ENCODE measurements around the gene NDNF. TPM values are rescaled to one million over a fixed set of nuclear protein-coding genes. Genes with fewer than 3 reads are reported as not detected.

The NDNF gene
- total and polyA plus RNA-seq, 2 donors (not counting 3 experiments of a cell fraction or from before 2014, with no cell fraction given) = not detected

DNA sequence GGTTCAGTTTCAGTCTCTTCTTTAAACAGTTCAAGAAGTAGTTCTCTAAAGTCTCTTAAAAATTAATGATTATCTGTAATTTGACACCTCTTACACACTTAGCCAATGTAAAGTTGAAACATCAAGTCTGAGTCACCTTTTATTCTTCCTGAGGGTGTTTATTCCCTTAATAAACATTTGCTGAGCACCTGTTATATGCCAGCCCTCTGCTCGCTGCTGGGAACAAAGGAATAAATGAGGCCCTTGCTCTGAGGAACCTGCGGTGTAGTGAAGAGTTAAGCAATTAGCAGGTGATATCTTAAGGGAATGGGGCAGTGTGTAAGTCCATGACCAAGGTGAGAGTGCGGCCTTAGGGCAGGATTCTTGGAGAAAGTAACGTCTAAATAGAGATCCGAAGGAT, 5.2 kb upstream of the NDNF start:
- FAIRE-seq = no peak

DNA sequence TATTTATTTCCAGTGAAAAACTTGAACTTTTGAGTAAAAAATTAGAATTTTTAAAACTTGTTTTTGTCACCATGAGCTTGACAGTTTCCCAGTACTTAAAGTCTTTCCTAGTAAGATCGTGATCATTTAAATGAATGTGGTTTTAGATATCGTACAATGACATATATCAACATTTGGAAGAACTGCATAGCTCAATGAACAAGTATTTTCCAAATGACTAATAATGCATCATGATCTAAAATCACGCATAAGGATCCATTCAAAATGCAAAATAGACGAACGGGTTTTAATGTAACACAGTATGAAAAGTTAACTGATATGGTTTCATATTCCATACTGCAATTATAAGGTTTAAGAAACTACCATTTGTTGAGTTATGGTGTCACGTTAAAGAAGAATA, 4.1 kb upstream of the NDNF start:
- H4K20me1 ChIP-seq (replicated peaks; ENCODE audit: control insufficient read depth, extremely low read depth, insufficient read depth, low read length) = no peaks in the 10 kb centered on the region
- no peak overlapping the region for H3K9ac ChIP-seq (replicated peaks; ENCODE audit: extremely low read depth, insufficient read depth, low read length)
- CTCF ChIA-PET = interaction anchor here (0.6 kb wide), 2 partner anchors 170 to 383 kb away, joined by 3 read pairs; no protein-coding TSS in a partner anchor
- H3K4me2 ChIP-seq (ENCODE audit: insufficient read depth, low read length) = no peak overlapping the region
- DNase-seq (ENCODE audit: low read depth, low spot score) (no peak), FAIRE-seq (no peak)
- intact Hi-C loops (cut with micrococcal nuclease) = no loop called here
- peaks cover 34 to 50% of the 10 kb centered on the region in 2 experiments for H3K27me3 ChIP-seq (ENCODE audit: control insufficient read depth in 2 of 2, insufficient read depth in 2 of 2, low read length in 2 of 2)
- POLR2A ChIA-PET = no interaction called here
- no peaks in the 10 kb centered on the region for H3K9me1 ChIP-seq (replicated peaks; ENCODE audit: control insufficient read depth, extremely low read depth, insufficient read depth, low read length)
- TF ChIP-seq, protein P1, sequence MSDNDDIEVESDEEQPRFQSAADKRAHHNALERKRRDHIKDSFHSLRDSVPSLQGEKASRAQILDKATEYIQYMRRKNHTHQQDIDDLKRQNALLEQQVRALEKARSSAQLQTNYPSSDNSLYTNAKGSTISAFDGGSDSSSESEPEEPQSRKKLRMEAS (IDR thresholded peaks at IDR 0.05; ENCODE audit: insufficient read depth, insufficient read length) = no peak
- TF ChIP-seq GATA2 (IDR thresholded peaks at IDR 0.05; ENCODE audit: insufficient read depth, insufficient read length, low read depth, low read length) (no peak), FOS (IDR thresholded peaks at IDR 0.05; ENCODE audit: borderline replicate concordance, insufficient read depth, low read length) (no peak), JUN (IDR thresholded peaks at IDR 0.05; ENCODE audit: borderline replicate concordance, insufficient read depth, insufficient read length, low read depth) (no peak), POLR2A (IDR thresholded peaks at IDR 0.05; ENCODE audit: low read depth, low read length) (no peak), MYC (IDR thresholded peaks at IDR 0.05; ENCODE audit: low read depth, low read length) (no peak), POLR2AphosphoS5 (IDR thresholded peaks at IDR 0.05; ENCODE audit: insufficient read depth, low read depth, low read length) (no peak), EZH2 (IDR thresholded peaks at IDR 0.05; ENCODE audit: borderline replicate concordance, low read depth, low read length, severe bottlenecking) (no peak)
- TF ChIP-seq, protein P2, sequence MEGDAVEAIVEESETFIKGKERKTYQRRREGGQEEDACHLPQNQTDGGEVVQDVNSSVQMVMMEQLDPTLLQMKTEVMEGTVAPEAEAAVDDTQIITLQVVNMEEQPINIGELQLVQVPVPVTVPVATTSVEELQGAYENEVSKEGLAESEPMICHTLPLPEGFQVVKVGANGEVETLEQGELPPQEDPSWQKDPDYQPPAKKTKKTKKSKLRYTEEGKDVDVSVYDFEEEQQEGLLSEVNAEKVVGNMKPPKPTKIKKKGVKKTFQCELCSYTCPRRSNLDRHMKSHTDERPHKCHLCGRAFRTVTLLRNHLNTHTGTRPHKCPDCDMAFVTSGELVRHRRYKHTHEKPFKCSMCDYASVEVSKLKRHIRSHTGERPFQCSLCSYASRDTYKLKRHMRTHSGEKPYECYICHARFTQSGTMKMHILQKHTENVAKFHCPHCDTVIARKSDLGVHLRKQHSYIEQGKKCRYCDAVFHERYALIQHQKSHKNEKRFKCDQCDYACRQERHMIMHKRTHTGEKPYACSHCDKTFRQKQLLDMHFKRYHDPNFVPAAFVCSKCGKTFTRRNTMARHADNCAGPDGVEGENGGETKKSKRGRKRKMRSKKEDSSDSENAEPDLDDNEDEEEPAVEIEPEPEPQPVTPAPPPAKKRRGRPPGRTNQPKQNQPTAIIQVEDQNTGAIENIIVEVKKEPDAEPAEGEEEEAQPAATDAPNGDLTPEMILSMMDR (IDR thresholded peaks at IDR 0.05; ENCODE audit: extremely low read depth in 1 of 2, insufficient read depth in 1 of 2, low read depth in 1 of 2, low read length in 2 of 2) = no peak
- no peak overlapping the region for H3K4me3 ChIP-seq (replicated peaks in 1 of 3; ENCODE audit: insufficient read depth in 1 of 3, low read depth in 1 of 3, low read length in 3 of 3)
- H3K9me3 ChIP-seq (replicated peaks; ENCODE audit: control insufficient read depth, insufficient read depth, low read length) = no peaks in the 10 kb centered on the region
- H3K79me2 ChIP-seq (ENCODE audit: control insufficient read depth, insufficient read depth, low read length) = no peaks in the 10 kb centered on the region
- H3K4me1 ChIP-seq (ENCODE audit: control insufficient read depth, extremely low read depth, insufficient read depth, low read length) = peaks cover 8% of the 10 kb centered on the region
- no TSS peak for BruUV-seq (replicated peaks)
- no peak overlapping the region for H3K27ac ChIP-seq (ENCODE audit: insufficient read depth, low read depth, low read length)
- dilution Hi-C loops (cut with MboI; ENCODE audit: extremely low pct_ligation_motif_present, low sequenced_read_pairs) = no loop called here
- H3K36me3 ChIP-seq (ENCODE audit: control insufficient read depth in 2 of 2, extremely low read depth in 1 of 2, insufficient read depth in 2 of 2, low read length in 2 of 2) = no peaks in the 10 kb centered on the region
- H2AFZ ChIP-seq (ENCODE audit: low read depth, low read length) = no peak overlapping the region

More for the DNA sequence above, 5.2 kb upstream of the NDNF start:
- Histone ChIP-seq H2AFZ (ENCODE audit: low read depth, low read length) (no peak overlapping the region), H4K20me1 (replicated peaks; ENCODE audit: control insufficient read depth, extremely low read depth, insufficient read depth, low read length) (no peaks in the 10 kb centered on the region), H3K27me3 (ENCODE audit: control insufficient read depth in 2 of 2, insufficient read depth in 2 of 2, low read length in 2 of 2) (peaks cover 32 to 46% of the 10 kb centered on the region in 2 experiments), H3K9me1 (replicated peaks; ENCODE audit: control insufficient read depth, extremely low read depth, insufficient read depth, low read length) (no peaks in the 10 kb centered on the region), H3K4me3 (replicated peaks in 1 of 3; ENCODE audit: insufficient read depth in 1 of 3, low read depth in 1 of 3, low read length in 3 of 3) (no peak overlapping the region), H3K36me3 (ENCODE audit: control insufficient read depth in 2 of 2, extremely low read depth in 1 of 2, insufficient read depth in 2 of 2, low read length in 2 of 2) (no peaks in the 10 kb centered on the region), H3K79me2 (ENCODE audit: control insufficient read depth, insufficient read depth, low read length) (no peaks in the 10 kb centered on the region), H3K9me3 (replicated peaks; ENCODE audit: control insufficient read depth, insufficient read depth, low read length) (no peaks in the 10 kb centered on the region), H3K27ac (ENCODE audit: insufficient read depth, low read depth, low read length) (no peak overlapping the region), H3K9ac (replicated peaks; ENCODE audit: extremely low read depth, insufficient read depth, low read length) (no peak overlapping the region), H3K4me2 (ENCODE audit: insufficient read depth, low read length) (no peak overlapping the region), H3K4me1 (ENCODE audit: control insufficient read depth, extremely low read depth, insufficient read depth, low read length) (no peaks in the 10 kb centered on the region)
- intact Hi-C loops (cut with micrococcal nuclease) = no loop called here
- TF ChIP-seq GATA2 (IDR thresholded peaks at IDR 0.05; ENCODE audit: insufficient read depth, insufficient read length, low read depth, low read length) (no peak), EZH2 (IDR thresholded peaks at IDR 0.05; ENCODE audit: borderline replicate concordance, low read depth, low read length, severe bottlenecking) (no peak), POLR2AphosphoS5 (IDR thresholded peaks at IDR 0.05; ENCODE audit: insufficient read depth, low read depth, low read length) (no peak), FOS (IDR thresholded peaks at IDR 0.05; ENCODE audit: borderline replicate concordance, insufficient read depth, low read length) (no peak), MYC (IDR thresholded peaks at IDR 0.05; ENCODE audit: low read depth, low read length) (no peak)
- TF ChIP-seq, protein P2 (IDR thresholded peaks at IDR 0.05; ENCODE audit: extremely low read depth in 1 of 2, insufficient read depth in 1 of 2, low read depth in 1 of 2, low read length in 2 of 2) = no peak
- no peak for DNase-seq (ENCODE audit: low read depth, low spot score)
- BruUV-seq (replicated peaks) = no TSS peak
- ChIA-PET CTCF (no interaction called here), POLR2A (no interaction called here)
- dilution Hi-C loops (cut with MboI; ENCODE audit: extremely low pct_ligation_motif_present, low sequenced_read_pairs) = no loop called here
